HG02798 (cell line): ENCODE measurements around the gene DDX19B.
"Not testable (repeated sequence)": the region's sequence is repeated elsewhere in the genome, so short reads cannot be mapped to it uniquely, and the experiment has no call there.

Experiments
- ATAC-seq: cut with Tn5 transposase; IDR thresholded peaks from one replicate; pipeline ENCODE4 v1.9.1; 2021; ENCODE audit warnings: mild to moderate bottlenecking; ENCODE audit not compliant: unreplicated experiment, poor library complexity

DDX19B gene

GRCh38 chr16:70342016-70342415, 43.0 kb downstream of the DDX19B start:
- no peak for ATAC-seq

DNA sequence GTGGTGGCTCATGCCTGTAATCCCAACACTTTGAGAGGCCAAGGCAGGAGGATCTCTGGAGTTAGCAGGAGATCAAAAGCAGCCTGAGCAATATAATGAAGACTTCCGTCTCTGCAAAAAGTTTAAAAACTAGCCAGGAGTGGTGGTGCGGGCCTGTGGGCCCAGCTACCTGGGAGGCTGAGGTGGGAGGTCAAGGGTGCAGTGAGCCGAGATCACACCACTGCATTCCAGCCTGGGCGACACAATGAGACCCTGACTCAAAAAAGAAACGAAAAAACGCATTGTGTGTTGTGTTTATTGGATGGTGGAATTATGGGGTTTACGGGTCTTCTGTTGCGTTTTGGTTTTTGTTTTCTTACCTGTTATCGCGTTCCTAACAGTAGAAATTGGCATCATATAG, 46.9 kb downstream of the DDX19B start:
- ATAC-seq: no peak

- ATAC-seq: no peak
These were observed 50.0 kb downstream of the DDX19B start for GRCh38 chr16:70348991-70349390.

DNA sequence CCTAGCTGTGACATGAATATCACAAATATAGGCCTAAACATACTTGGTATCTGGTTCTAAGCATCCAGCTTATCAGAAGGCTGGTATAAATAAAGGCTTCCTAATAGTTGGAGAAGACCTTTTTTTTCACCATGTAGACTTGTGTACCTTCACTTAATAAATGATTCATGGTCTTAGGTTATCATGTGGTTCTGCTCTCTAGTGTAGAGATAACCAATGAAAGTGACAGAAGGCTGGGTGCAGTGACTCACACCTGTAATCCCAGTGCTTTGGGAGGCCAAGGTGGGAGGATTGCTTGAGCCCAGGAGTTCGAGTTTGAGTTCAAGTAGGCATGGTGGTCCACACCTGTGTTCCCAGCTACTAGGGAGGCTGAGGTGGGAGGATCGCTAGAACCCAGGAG, 50.8 kb downstream of the DDX19B start:
- no peak for ATAC-seq

- ATAC-seq: no peak
These were observed 60.6 kb downstream of the DDX19B start for GRCh38 chr16:70359552-70359951.

DNA sequence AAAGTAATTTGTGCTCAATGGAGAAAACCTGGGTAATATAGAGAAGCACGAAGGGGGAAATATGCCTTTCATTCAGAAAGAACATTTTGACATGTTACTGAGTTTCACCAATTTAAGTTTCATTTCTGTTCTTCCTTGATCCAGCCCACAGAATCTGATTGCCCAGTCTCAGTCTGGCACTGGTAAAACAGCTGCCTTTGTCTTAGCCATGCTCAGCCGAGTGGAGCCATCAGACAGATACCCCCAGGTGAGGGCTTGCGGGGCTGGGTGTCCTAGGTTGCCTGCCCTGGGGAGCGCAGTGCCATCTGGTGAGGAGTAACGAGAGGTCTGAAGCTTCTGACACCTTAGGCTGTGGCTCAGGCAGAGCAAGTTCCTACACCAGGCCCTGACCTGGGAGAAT, 65.4 kb downstream of the DDX19B start:
- ATAC-seq: no peak

- not testable (repeated sequence) for ATAC-seq
These were observed 71.2 kb downstream of the DDX19B start for GRCh38 chr16:70370145-70370544.

DNA sequence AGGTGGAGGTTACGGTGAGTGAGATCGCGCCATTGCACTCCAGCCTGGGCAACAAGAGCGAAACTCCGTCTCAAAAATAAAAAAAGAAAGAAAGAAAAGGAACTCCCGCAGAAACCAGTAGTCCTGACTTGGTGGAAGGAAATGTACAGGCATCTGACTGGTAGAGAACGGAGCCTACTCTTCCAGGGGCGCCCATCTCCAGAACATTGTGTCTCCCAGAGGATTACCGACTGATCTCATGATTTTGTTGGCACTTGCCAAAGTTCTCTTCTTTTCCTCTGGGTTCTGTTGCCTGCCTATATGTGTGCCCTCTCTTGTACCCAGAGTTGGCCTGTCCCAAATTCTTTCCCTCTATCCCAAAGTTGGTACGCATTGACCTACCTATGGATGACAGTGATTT, 71.9 kb downstream of the DDX19B start:
- no peak for ATAC-seq

- no peak for ATAC-seq
These were observed 74.1 kb downstream of the DDX19B start for GRCh38 chr16:70372921-70373728.

GRCh38 chr16:70374213-70374612, 75.2 kb downstream of the DDX19B start:
- ATAC-seq: no peak

DNA sequence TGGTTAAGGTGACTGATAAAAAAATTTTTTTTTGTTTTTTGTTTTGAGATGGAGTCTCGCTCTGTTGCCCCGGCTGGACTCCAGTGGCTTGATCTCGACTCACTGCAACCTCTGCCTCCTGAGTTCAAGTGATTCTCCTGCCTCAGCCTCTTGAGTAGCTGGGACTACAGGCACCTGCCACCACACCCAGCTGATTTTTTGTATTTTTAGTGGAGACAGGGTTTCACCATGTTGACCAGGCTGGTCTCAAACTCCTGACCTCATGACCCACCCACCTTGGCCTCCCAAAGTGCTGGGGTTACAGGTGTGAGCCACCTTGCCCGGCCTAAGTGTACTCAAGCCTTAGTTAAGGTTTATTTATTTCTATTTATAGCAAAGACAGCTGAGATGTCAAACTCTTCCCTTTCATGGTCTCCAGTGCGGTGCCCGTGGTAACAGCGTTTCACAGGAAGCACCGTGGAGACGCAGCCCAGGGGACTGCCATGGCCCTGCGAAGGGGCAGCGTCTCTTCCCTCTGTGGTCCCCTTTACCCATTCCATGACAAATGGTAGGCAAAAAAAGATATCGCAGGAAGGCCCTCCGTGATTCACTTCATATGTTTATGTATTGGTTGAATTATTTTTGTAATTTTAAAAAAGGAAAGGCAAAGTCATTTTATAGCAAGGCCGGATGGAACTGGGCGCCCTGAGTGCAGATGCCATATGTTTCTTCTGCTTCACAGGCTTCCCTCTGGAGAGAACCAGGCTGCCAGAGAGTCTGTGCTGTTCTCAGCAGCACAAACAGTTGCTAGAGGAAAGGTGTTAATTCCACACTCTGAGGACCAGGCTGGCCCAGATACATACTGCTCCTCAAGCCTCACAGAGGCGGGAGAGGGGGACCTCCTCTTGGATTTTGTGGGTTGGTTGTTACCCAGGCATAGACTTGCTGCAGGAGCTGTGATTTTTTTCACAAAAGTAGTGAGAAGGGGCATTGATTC, 76.9 kb downstream of the DDX19B start:
- no peak for ATAC-seq

DNA sequence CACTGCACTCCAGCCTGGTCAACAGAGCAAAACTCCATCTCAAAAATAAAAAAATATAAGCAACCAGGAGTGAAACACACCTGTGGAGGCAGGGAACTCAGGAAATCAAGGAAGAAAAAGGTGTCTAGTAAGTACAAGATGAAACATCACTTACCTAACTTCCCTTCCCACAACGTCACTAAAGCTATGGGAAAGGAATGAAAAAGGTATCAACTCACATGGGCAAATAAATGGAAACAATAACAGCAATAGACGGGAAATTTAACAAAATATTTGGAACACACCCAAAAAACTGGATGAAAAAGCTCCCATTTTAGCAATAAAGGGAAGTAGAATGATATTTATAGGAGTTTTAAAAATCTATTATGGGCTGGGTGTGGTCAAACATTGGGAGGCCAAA, 78.8 kb downstream of the DDX19B start:
- no peak for ATAC-seq

GRCh38 chr16:70378869-70379493, 80.0 kb downstream of the DDX19B start:
- no peak for ATAC-seq

GRCh38 chr16:70380248-70380918, 81.4 kb downstream of the DDX19B start:
- peak; percentile 17 for ATAC-seq

GRCh38 chr16:70380919-70381603, 82.1 kb downstream of the DDX19B start:
- ATAC-seq: peak; percentile 94

DNA sequence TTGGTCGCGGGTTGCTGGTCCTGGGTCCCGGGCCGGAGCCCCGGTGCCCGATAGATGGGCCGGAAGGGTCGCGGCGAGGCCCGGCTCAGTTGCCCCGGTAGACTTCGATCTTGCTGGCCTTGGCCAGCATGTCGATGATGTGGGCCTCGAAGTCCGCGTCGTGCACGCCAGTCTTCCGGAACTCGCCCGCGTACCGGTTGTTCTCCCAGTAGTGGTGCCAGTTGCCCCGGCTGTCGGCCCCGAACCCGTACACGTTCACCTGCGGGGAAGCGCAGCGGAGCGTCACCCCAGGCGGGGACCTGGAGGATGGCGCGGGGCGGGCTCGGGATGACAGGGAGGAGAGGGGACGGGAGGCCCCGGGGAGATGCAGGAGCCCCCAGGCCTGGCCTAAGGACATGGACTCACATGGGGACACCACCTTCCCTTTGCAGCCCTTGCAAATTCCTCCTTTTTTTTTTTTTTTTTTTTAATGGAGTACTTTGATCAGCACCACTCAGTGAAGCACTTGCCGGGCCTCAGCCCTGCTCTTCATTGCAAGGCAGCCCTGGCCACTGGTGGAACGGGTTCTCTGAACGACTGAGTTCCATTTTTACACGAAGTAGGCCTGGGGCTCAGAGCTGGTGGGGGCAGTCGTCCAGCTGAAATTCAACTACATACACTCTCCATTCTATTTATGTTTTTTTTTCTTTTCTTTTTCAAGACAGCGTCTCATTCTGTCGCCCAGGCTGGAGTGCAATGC, 82.8 kb downstream of the DDX19B start:
- ATAC-seq: no peak

DNA sequence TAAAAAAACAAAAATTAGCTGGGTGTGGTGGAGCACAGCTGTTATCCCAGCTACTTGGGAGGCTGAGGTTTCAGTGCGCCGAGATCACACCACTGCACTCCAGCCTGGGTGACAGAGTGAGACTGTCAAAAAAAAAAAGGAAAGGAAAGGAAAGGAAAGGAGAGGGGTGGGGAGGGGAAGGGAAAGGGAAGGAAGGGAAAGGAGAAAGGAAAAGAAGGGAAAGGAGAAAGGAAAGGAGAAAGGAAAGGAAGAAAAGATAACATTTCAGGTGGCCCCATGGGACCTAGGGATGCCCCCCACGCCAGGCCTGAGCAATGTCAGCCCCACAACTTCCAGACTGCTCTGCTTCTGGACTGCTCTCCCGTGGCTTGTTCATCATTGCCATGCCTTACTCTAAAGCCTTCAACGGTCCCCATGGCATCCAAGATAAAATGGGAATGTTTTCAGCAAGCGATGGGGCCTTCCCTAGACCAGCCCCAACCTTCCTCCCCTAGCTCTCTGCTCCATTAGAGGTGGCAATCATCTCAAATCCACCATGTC, 84.5 kb downstream of the DDX19B start:
- ATAC-seq: no peak
